CD4-positive, CD25-positive, alpha-beta regulatory T cell (primary cell): ENCODE data around the gene SEMA3D. TPM values are rescaled to one million over a fixed set of nuclear protein-coding genes. Genes with fewer than 3 reads are reported as not detected.

Experiments
- ATAC-seq, 2 donors: fragments of 150-1000 bp; cut with Tn5 transposase; one replicate each; pipeline ENCODE4 v1.10.0; 2021; ENCODE audit warnings: low read depth in 2 of 2, moderate number of reproducible peaks in 2 of 2, moderate library complexity in 1 of 2
- DNase-seq, 3 donors: peaks; one replicate each; pipeline versions ENCODE4 v3.0.0 to v3.0.0-alpha.2; 2012 to 2022; ENCODE audit warnings: mixed read lengths in 1 of 3
- H3K27ac ChIP-seq: one replicate; pipeline ENCODE4 v1.7.0; 2013; ENCODE audit warnings: mild to moderate bottlenecking, low read length; ENCODE audit not compliant: insufficient read depth, poor library complexity, severe bottlenecking
- H3K27me3 ChIP-seq: one replicate; pipeline ENCODE4 v1.7.0; 2013; ENCODE audit warnings: low read length; ENCODE audit not compliant: control insufficient read depth, insufficient read depth
- H3K36me3 ChIP-seq: one replicate; pipeline ENCODE4 v1.7.0; 2013; ENCODE audit warnings: mild to moderate bottlenecking, low read length, moderate library complexity; ENCODE audit not compliant: control insufficient read depth, insufficient read depth
- H3K4me1 ChIP-seq: 2 replicates; pipeline ENCODE4 v1.7.0; 2013; ENCODE audit warnings: mild to moderate bottlenecking, low read length; ENCODE audit not compliant: insufficient read depth, control insufficient read depth, poor library complexity, severe bottlenecking
- H3K4me3 ChIP-seq: one replicate; pipeline ENCODE4 v1.7.0; 2013; ENCODE audit warnings: low read depth, mild to moderate bottlenecking, low read length, moderate library complexity
- H3K9me3 ChIP-seq, 2 experiments: 1 replicate in 1 of 2; 2 replicates in 1 of 2; pipeline ENCODE4 v1.7.0; 2013; ENCODE audit warnings: low read length in 2 of 2, mild to moderate bottlenecking in 1 of 2, moderate library complexity in 1 of 2; ENCODE audit not compliant: control insufficient read depth in 2 of 2
- H3K27ac Mint-ChIP-seq, 3 donors: one replicate each; pipeline ENCODE4 v1.8.0; 2020 to 2022; ENCODE audit warnings: mild to moderate bottlenecking in 3 of 3, mixed read lengths in 3 of 3, moderate library complexity in 2 of 3
- H3K27me3 Mint-ChIP-seq: one replicate; pipeline ENCODE4 v1.8.0; 2022; ENCODE audit warnings: mild to moderate bottlenecking, mixed read lengths
- H3K36me3 Mint-ChIP-seq: one replicate; pipeline ENCODE4 v1.8.0; 2020; ENCODE audit warnings: mixed read lengths
- H3K4me1 Mint-ChIP-seq, 4 donors: one replicate each; pipeline ENCODE4 v1.8.0; 2020 to 2022; ENCODE audit warnings: mixed read lengths in 4 of 4, mild to moderate bottlenecking in 1 of 4
- H3K4me3 Mint-ChIP-seq, 4 donors: one replicate each; pipeline ENCODE4 v1.8.0; 2020 to 2022; ENCODE audit warnings: mild to moderate bottlenecking in 4 of 4, mixed read lengths in 4 of 4, moderate library complexity in 3 of 4
- H3K9me3 Mint-ChIP-seq, 7 donors: one replicate each; pipeline ENCODE4 v1.8.0; 2020 to 2022; ENCODE audit warnings: mixed read lengths in 7 of 7, mild to moderate bottlenecking in 3 of 7, moderate library complexity in 2 of 7
- polyA plus RNA-seq, 4 donors: library from polyadenylated mRNA; unstranded; fragments of 300-500 nt; fragmentation: Illumina TruSeq; gene quantifications; one replicate each; pipeline ENCODE4 v1.2.3, GENCODE V29; 2021
- total RNA-seq: library from RNA; stranded (reverse); gene quantifications from one replicate; pipeline ENCODE4 v1.2.3, GENCODE V29; 2022

Gene SEMA3D
- total and polyA plus RNA-seq, 5 donors from 2014 or later = not detected

GRCh38 chr7:85222522-85222921, 35.7 kb upstream of the SEMA3D start:
- H3K4me1 Mint-ChIP-seq = no peaks in the 10 kb centered on the region
- no peaks in the 10 kb centered on the region for H3K27me3 ChIP-seq
- no peaks in the 10 kb centered on the region for H3K27me3 Mint-ChIP-seq

GRCh38 chr7:85221796-85222195, 34.9 kb upstream of the SEMA3D start:
- Mint-ChIP-seq H3K4me1 (no peaks in the 10 kb centered on the region), H3K36me3 (no peaks in the 10 kb centered on the region), H3K27ac (no peak overlapping the region), H3K4me3 (no peak overlapping the region), H3K9me3 (peaks cover 0 to 12% (median 3%) of the 10 kb centered on the region in 7 donors), H3K27me3 (no peaks in the 10 kb centered on the region)
- H3K4me3 ChIP-seq = no peak overlapping the region
- ATAC-seq (no peak), DNase-seq (no peak)
- H3K9me3 ChIP-seq = no peaks in the 10 kb centered on the region
- no peaks in the 10 kb centered on the region for H3K36me3 ChIP-seq
- no peak overlapping the region for H3K27ac ChIP-seq
- no peaks in the 10 kb centered on the region for H3K27me3 ChIP-seq
- H3K4me1 ChIP-seq = no peaks in the 10 kb centered on the region

More at GRCh38 chr7:85222522-85222921, 35.7 kb upstream of the SEMA3D start:
- Mint-ChIP-seq H3K36me3 (no peaks in the 10 kb centered on the region), H3K27ac (no peak overlapping the region), H3K9me3 (peaks cover 0 to 12% (median 3%) of the 10 kb centered on the region in 7 donors), H3K4me3 (no peak overlapping the region)
- Histone ChIP-seq H3K4me3 (no peak overlapping the region), H3K36me3 (no peaks in the 10 kb centered on the region), H3K27ac (no peak overlapping the region), H3K4me1 (no peaks in the 10 kb centered on the region), H3K9me3 (no peaks in the 10 kb centered on the region)
- ATAC-seq = no peak
- DNase-seq = no peak

- Histone ChIP-seq H3K9me3 (no peaks in the 10 kb centered on the region), H3K36me3 (no peaks in the 10 kb centered on the region), H3K27me3 (no peaks in the 10 kb centered on the region), H3K27ac (no peak overlapping the region), H3K4me1 (no peaks in the 10 kb centered on the region), H3K4me3 (no peak overlapping the region)
- peaks cover 0 to 9% (median 3%) of the 10 kb centered on the region in 7 donors for H3K9me3 Mint-ChIP-seq
- H3K4me1 Mint-ChIP-seq = no peaks in the 10 kb centered on the region
- H3K4me3 Mint-ChIP-seq = no peak overlapping the region
- H3K27me3 Mint-ChIP-seq = no peaks in the 10 kb centered on the region
- H3K36me3 Mint-ChIP-seq = no peaks in the 10 kb centered on the region
- H3K27ac Mint-ChIP-seq = no peak overlapping the region
- no peak for DNase-seq
- no peak for ATAC-seq
Measured at GRCh38 chr7:85220651-85221050, 33.8 kb upstream of the SEMA3D start.

- Histone ChIP-seq H3K9me3 (no peaks in the 10 kb centered on the region), H3K27me3 (no peaks in the 10 kb centered on the region), H3K4me3 (no peak overlapping the region), H3K36me3 (no peaks in the 10 kb centered on the region), H3K27ac (no peak overlapping the region), H3K4me1 (no peaks in the 10 kb centered on the region)
- Mint-ChIP-seq H3K36me3 (no peaks in the 10 kb centered on the region), H3K4me1 (no peaks in the 10 kb centered on the region), H3K4me3 (no peak overlapping the region), H3K27ac (no peak overlapping the region), H3K9me3 (peaks cover 0 to 7% (median 3%) of the 10 kb centered on the region in 7 donors), H3K27me3 (no peaks in the 10 kb centered on the region)
- DNase-seq (no peak), ATAC-seq (no peak)
Measured at GRCh38 chr7:85220023-85220422, 33.2 kb upstream of the SEMA3D start.

- Mint-ChIP-seq H3K4me3 (peak overlapping the region in 1 of 4 donors; percentile 15), H3K36me3 (no peaks in the 10 kb centered on the region), H3K9me3 (peaks cover 0 to 4% (median 1%) of the 10 kb centered on the region in 7 donors), H3K27me3 (no peaks in the 10 kb centered on the region), H3K4me1 (no peaks in the 10 kb centered on the region), H3K27ac (no peak overlapping the region)
- no peaks in the 10 kb centered on the region for H3K27me3 ChIP-seq
- H3K36me3 ChIP-seq = no peaks in the 10 kb centered on the region
- H3K9me3 ChIP-seq = no peaks in the 10 kb centered on the region
- DNase-seq (no peak), ATAC-seq (no peak)
- no peak overlapping the region for H3K4me3 ChIP-seq
- H3K27ac ChIP-seq = no peak overlapping the region
- H3K4me1 ChIP-seq = no peaks in the 10 kb centered on the region
Measured at GRCh38 chr7:85217085-85217484, 30.2 kb upstream of the SEMA3D start.

- Mint-ChIP-seq H3K9me3 (peaks cover 0 to 4% (median 0%) of the 10 kb centered on the region in 7 donors), H3K27me3 (no peaks in the 10 kb centered on the region), H3K36me3 (no peaks in the 10 kb centered on the region), H3K27ac (no peak overlapping the region), H3K4me1 (no peaks in the 10 kb centered on the region), H3K4me3 (no peak overlapping the region)
- Histone ChIP-seq H3K9me3 (no peaks in the 10 kb centered on the region), H3K27ac (no peak overlapping the region), H3K4me1 (no peaks in the 10 kb centered on the region), H3K27me3 (no peaks in the 10 kb centered on the region), H3K36me3 (no peaks in the 10 kb centered on the region), H3K4me3 (no peak overlapping the region)
- no peak for DNase-seq
- no peak for ATAC-seq
Measured at GRCh38 chr7:85215098-85215497, 28.2 kb upstream of the SEMA3D start.

- peaks cover 0 to 6% (median 0%) of the 10 kb centered on the region in 7 donors for H3K9me3 Mint-ChIP-seq
- H3K36me3 Mint-ChIP-seq = no peaks in the 10 kb centered on the region
- Histone ChIP-seq H3K27ac (no peak overlapping the region), H3K27me3 (no peaks in the 10 kb centered on the region), H3K9me3 (no peaks in the 10 kb centered on the region), H3K4me3 (no peak overlapping the region), H3K36me3 (no peaks in the 10 kb centered on the region), H3K4me1 (no peaks in the 10 kb centered on the region)
- ATAC-seq (no peak), DNase-seq (no peak)
- no peak overlapping the region for H3K27ac Mint-ChIP-seq
- H3K27me3 Mint-ChIP-seq = no peaks in the 10 kb centered on the region
- H3K4me3 Mint-ChIP-seq = no peak overlapping the region
- H3K4me1 Mint-ChIP-seq = no peaks in the 10 kb centered on the region
Measured at GRCh38 chr7:85213500-85213899, 26.6 kb upstream of the SEMA3D start.

- H3K27me3 Mint-ChIP-seq = no peaks in the 10 kb centered on the region
- no peaks in the 10 kb centered on the region for H3K36me3 Mint-ChIP-seq
- peaks cover 0 to 13% (median 7%) of the 10 kb centered on the region in 7 donors for H3K9me3 Mint-ChIP-seq
- no peaks in the 10 kb centered on the region for H3K27me3 ChIP-seq
- no peak overlapping the region for H3K27ac Mint-ChIP-seq
- no peak overlapping the region for H3K27ac ChIP-seq
- ATAC-seq (no peak), DNase-seq (no peak)
- H3K4me3 Mint-ChIP-seq = no peak overlapping the region
- no peaks in the 10 kb centered on the region for H3K36me3 ChIP-seq
- H3K4me1 Mint-ChIP-seq = no peaks in the 10 kb centered on the region
- H3K9me3 ChIP-seq = peaks cover 0 to 4% of the 10 kb centered on the region in 2 experiments
- H3K4me1 ChIP-seq = no peaks in the 10 kb centered on the region
- no peak overlapping the region for H3K4me3 ChIP-seq
Measured at GRCh38 chr7:85205754-85206153, 18.9 kb upstream of the SEMA3D start.
